CD14-positive monocyte (primary cell): ENCODE measurements around the gene BPIFB4. TPM values are rescaled to one million over a fixed set of nuclear protein-coding genes. Genes with fewer than 3 reads are reported as not detected.

ENCODE experiments used
- DNase-seq, 3 donors: peaks; one replicate each; pipeline ENCODE4 v3.0.0-alpha.2; 2011 to 2022
- H2AFZ ChIP-seq: 2 replicates; pipeline ENCODE4 v1.6.0; 2012; ENCODE audit warnings: mild to moderate bottlenecking, low read depth, low read length, inconsistent platforms; ENCODE audit not compliant: insufficient read depth, poor library complexity, severe bottlenecking
- H3K27ac ChIP-seq, 2 donors: 1 replicate in 1 of 2; 2 replicates in 1 of 2; pipeline ENCODE4 v1.5.1; 2012 to 2013; ENCODE audit warnings: low read length in 2 of 2, control low read depth in 1 of 2, inconsistent platforms in 1 of 2, low read depth in 1 of 2, mild to moderate bottlenecking in 1 of 2
- H3K27me3 ChIP-seq, 2 donors: one replicate each; pipeline versions ENCODE4 v1.6.0 to v1.6.1; 2011 to 2013; ENCODE audit warnings: low read length in 2 of 2; ENCODE audit not compliant: control insufficient read depth in 2 of 2, insufficient read depth in 2 of 2
- H3K36me3 ChIP-seq, 2 donors: replicated peaks in 1 of 2; 1 replicate in 1 of 2; 2 replicates in 1 of 2; pipeline versions ENCODE4 v1.5.1 to v1.6.1; 2012 to 2013; ENCODE audit warnings: low read length in 2 of 2, control low read depth in 1 of 2, inconsistent platforms in 1 of 2, mild to moderate bottlenecking in 1 of 2; ENCODE audit not compliant: insufficient read depth in 2 of 2, control insufficient read depth in 1 of 2
- H3K4me1 ChIP-seq, 2 donors: 1 replicate in 1 of 2; 2 replicates in 1 of 2; pipeline versions ENCODE4 v1.5.1 to v1.6.1; 2012 to 2013; ENCODE audit warnings: low read length in 2 of 2, control low read depth in 1 of 2, inconsistent platforms in 1 of 2, mild to moderate bottlenecking in 1 of 2, moderate library complexity in 1 of 2; ENCODE audit not compliant: insufficient read depth in 2 of 2, control insufficient read depth in 1 of 2
- H3K4me2 ChIP-seq: replicated peaks from 2 replicates; pipeline ENCODE3; 2012; ENCODE audit warnings: low read length, moderate library complexity, mild to moderate bottlenecking; ENCODE audit not compliant: poor library complexity, severe bottlenecking; ENCODE audit errors: extremely low read depth
- H3K4me3 ChIP-seq, 3 experiments: fragments of 200-600 bp in 1 of 3; sonication (generic) in 1 of 3; replicated peaks in 1 of 3; 1 replicate in 2 of 3; 2 replicates in 1 of 3; pipeline ENCODE4 v1.5.1; 2011 to 2013; ENCODE audit warnings: low read length in 3 of 3, mild to moderate bottlenecking in 3 of 3, control low read depth in 2 of 3, low read depth in 2 of 3, inconsistent platforms in 1 of 3, moderate library complexity in 1 of 3
- H3K79me2 ChIP-seq: 2 replicates; pipeline ENCODE4 v1.6.0; 2012; ENCODE audit warnings: mild to moderate bottlenecking, control low read depth, inconsistent platforms, low read length, moderate library complexity; ENCODE audit not compliant: insufficient read depth
- H3K9ac ChIP-seq: 2 replicates; pipeline ENCODE4 v1.6.0; 2017; ENCODE audit warnings: low read length, mild to moderate bottlenecking; ENCODE audit not compliant: insufficient read depth, poor library complexity, severe bottlenecking
- H3K9me3 ChIP-seq, 2 donors: replicated peaks in 1 of 2; 1 replicate in 1 of 2; 2 replicates in 1 of 2; pipeline versions ENCODE4 v1.5.1 to v1.6.1; 2012 to 2013; ENCODE audit warnings: low read length in 2 of 2, control low read depth in 1 of 2; ENCODE audit not compliant: control insufficient read depth in 1 of 2, insufficient read depth in 1 of 2
- H4K20me1 ChIP-seq: 2 replicates; pipeline ENCODE4 v1.6.0; 2012; ENCODE audit warnings: mild to moderate bottlenecking, low read length, control low read depth, moderate library complexity; ENCODE audit not compliant: insufficient read depth
- H3K27ac Mint-ChIP-seq, 7 donors: one replicate each; pipeline ENCODE4 v1.8.0; 2020; ENCODE audit warnings: mild to moderate bottlenecking in 7 of 7, mixed read lengths in 7 of 7, moderate library complexity in 6 of 7, inconsistent platforms in 2 of 7
- H3K27me3 Mint-ChIP-seq, 3 donors: one replicate each; pipeline ENCODE4 v1.8.0; 2021 to 2022; ENCODE audit warnings: low read depth in 3 of 3, mild to moderate bottlenecking in 3 of 3, mixed read lengths in 3 of 3, moderate library complexity in 3 of 3, inconsistent platforms in 1 of 3
- H3K36me3 Mint-ChIP-seq, 2 donors: one replicate each; pipeline ENCODE4 v1.8.0; 2020; ENCODE audit warnings: mixed read lengths in 2 of 2, inconsistent platforms in 1 of 2, mild to moderate bottlenecking in 1 of 2
- H3K4me1 Mint-ChIP-seq: one replicate; pipeline ENCODE4 v1.8.0; 2020; ENCODE audit warnings: mild to moderate bottlenecking, mixed read lengths
- H3K4me3 Mint-ChIP-seq, 2 donors: one replicate each; pipeline ENCODE4 v1.8.0; 2020; ENCODE audit warnings: mild to moderate bottlenecking in 2 of 2, mixed read lengths in 2 of 2, moderate library complexity in 1 of 2
- H3K9me3 Mint-ChIP-seq, 7 donors: one replicate each; pipeline ENCODE4 v1.8.0; 2020 to 2022; ENCODE audit warnings: mixed read lengths in 7 of 7, mild to moderate bottlenecking in 6 of 7, moderate library complexity in 6 of 7, inconsistent platforms in 2 of 7
- CTCF ChIP-seq: fragments of 200-600 bp; IDR thresholded peaks from one replicate; pipeline ENCODE4 v1.8.0; 2022; ENCODE audit warnings: antibody characterized with exemption, mild to moderate bottlenecking
- WGBS: methylation state at CpG from one replicate; pipeline ENCODE4 v1.1.5; 2013; ENCODE audit warnings: missing lambda C conversion rate; ENCODE audit not compliant: insufficient coverage; 5-methylcytosine and 5-hydroxymethylcytosine counted together
- intact Hi-C, 2 donors: fragments of 100-400 bp; cut with micrococcal nuclease; formaldehyde crosslinking; loops; one replicate each; pipeline versions ENCODE4 v1.15.0 to v1.15.1; 2023
- polyA plus RNA-seq, 3 donors: library from polyadenylated mRNA; depleted of rRNA in 1 of 3; unstranded in 2 of 3; stranded (reverse) in 1 of 3; fragments of 300-500 nt in 2 of 3; fragments of >200 nt in 1 of 3; fragmentation: Illumina TruSeq in 2 of 3; gene quantifications; 1 replicate in 2 of 3; 2 replicates in 1 of 3; pipeline ENCODE4 v1.2.3, GENCODE V29; 2012 to 2021

The BPIFB4 gene
- polyA plus RNA-seq, 3 donors = not detected

- H3K27ac Mint-ChIP-seq = no peak overlapping the region
- Histone ChIP-seq H3K4me3 (no peak overlapping the region), H3K4me2 (no peak overlapping the region), H3K4me1 (peaks cover 0 to under 1% of the 10 kb centered on the region in 2 donors), H2AFZ (no peak overlapping the region), H3K27me3 (no peaks in the 10 kb centered on the region), H3K79me2 (no peaks in the 10 kb centered on the region), H3K9me3 (no peaks in the 10 kb centered on the region), H3K27ac (no peak overlapping the region), H3K36me3 (no peaks in the 10 kb centered on the region), H4K20me1 (no peaks in the 10 kb centered on the region), H3K9ac (no peak overlapping the region)
- peaks cover 4% of the 10 kb centered on the region for H3K4me1 Mint-ChIP-seq
- no peak for TF ChIP-seq CTCF
- H3K36me3 Mint-ChIP-seq = no peaks in the 10 kb centered on the region
- peaks cover 1 to 4% (median 2%) of the 10 kb centered on the region in 3 donors for H3K27me3 Mint-ChIP-seq
- intact Hi-C loops = no loop called here
- DNase-seq = no peak
- WGBS = 83% methylated on average over 7 of the region's 9 CpGs
- H3K4me3 Mint-ChIP-seq = no peak overlapping the region
- H3K9me3 Mint-ChIP-seq = no peaks in the 10 kb centered on the region
Observed at GRCh38 chr20:33062105-33062824, 17.2 kb upstream of the BPIFB4 start.

- no peak overlapping the region for H3K27ac Mint-ChIP-seq
- TF ChIP-seq CTCF = no peak
- intact Hi-C loops = no loop called here
- Histone ChIP-seq H3K4me1 (peaks cover 5% of the 10 kb centered on the region in 2 donors), H3K4me3 (no peak overlapping the region), H3K27me3 (no peaks in the 10 kb centered on the region), H4K20me1 (no peaks in the 10 kb centered on the region), H3K4me2 (no peak overlapping the region), H3K9ac (no peak overlapping the region), H3K9me3 (no peaks in the 10 kb centered on the region), H3K27ac (no peak overlapping the region), H3K36me3 (no peaks in the 10 kb centered on the region), H3K79me2 (no peaks in the 10 kb centered on the region), H2AFZ (no peak overlapping the region)
- H3K9me3 Mint-ChIP-seq = no peaks in the 10 kb centered on the region
- peaks cover 0 to 4% (median 2%) of the 10 kb centered on the region in 3 donors for H3K27me3 Mint-ChIP-seq
- WGBS = no CpG with 5 or more reads among the region's 1 CpG
- H3K4me1 Mint-ChIP-seq = peaks cover 9% of the 10 kb centered on the region
- no peaks in the 10 kb centered on the region for H3K36me3 Mint-ChIP-seq
- DNase-seq = no peak
- H3K4me3 Mint-ChIP-seq = no peak overlapping the region
Observed at GRCh38 chr20:33062825-33063149, 16.7 kb upstream of the BPIFB4 start.
